GM18505 (cell line): ENCODE data around the gene CHPF.

Experiments
- ATAC-seq: cut with Tn5 transposase; IDR thresholded peaks from one replicate; pipeline ENCODE4 v1.9.1; 2021; ENCODE audit not compliant: unreplicated experiment
- POLR2A ChIP-seq: IDR thresholded peaks from 4 replicates; pipeline ENCODE4 v1.6.1; 2011; ENCODE audit warnings: borderline replicate concordance; ENCODE audit not compliant: insufficient read depth, insufficient read length; ENCODE audit errors: extremely low read depth

Gene CHPF

DNA sequence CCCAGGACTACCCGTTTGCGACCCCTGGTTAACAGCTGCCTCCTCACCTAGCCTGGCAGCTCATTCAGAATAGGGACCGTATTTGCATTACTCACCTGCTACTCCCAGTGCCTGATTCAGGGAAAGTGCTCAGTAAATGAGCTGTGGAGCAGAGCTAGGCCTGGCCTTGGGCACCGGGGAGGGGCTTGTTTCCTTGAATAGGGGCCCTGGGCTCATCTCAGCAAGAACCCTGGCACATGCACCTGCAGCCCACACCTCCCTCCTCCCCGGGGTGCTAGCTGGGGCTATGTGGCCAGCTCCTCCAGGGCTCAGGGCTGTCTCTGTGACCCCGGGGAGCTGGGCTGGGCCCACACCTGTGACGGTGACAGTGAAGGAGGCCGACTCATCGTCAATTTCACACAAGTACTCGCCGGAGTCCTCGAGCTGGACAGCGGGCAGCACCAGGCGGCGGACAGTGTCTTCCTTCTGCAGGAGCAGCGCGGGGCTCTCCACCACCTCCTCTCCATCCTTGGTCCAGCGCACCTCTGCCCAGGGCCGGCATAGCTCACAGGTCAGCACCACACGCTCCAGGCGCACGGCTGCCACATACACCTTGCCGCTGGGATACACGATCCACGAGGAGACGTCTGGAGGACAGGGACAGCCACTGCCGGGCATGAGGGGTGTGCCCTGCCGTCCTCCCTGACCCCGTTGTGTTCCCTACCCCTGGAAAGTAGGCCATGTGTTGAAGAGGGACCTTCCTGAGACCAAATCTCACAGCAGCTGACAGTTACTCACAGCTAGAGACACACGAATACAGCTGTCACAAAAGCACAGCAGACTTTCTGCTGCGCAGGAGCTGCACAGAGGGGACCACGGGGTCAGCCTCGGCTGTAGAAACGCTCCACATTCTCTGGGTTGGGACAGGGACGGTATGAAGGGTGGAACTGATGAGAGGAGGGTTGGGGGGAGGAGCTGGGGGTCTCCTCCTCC is 18.7 kb upstream of the CHPF start:
- no peak for TF ChIP-seq POLR2A
- no peak for ATAC-seq

DNA sequence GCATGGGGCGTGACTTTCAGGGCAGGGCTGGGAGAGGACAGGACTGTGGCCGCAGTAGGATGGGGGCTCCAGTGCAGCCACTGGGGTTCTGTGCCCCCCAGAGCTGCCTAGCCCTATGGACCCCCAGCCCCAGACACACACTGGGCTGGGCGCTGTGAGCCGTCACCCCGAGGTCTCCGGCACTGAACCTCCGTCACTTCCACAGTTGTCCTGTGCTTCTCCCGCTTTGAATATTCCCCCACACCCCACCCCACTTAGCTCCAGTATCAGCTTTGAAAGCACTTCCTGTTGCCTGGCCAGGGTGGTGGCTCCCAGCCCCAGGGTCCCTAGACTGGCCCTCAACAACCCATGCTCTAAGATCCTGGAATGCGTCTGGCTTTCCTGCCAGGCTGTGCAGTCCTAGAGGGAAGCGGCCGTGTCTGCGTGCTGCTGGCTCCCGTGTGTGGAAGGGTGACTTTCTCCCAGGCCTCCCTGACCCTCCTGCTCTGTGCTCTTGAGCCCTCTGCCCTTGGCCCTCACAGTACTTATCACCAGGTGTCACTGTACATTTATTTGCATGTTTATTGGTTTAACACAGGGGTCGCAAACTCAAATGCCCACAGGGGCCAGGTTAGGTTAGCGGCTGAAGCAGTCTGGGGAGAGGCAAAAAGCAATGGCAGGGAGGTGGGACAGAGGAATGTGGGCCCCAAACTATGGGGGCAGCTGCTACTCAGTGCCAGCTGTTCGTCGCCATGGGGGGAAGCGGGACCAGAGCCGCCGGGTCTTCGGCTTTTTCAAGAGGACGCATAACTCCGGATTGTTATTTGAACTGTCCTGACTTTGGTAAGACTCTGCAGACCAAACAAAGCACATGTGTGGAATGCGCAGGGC is 17.8 kb upstream of the CHPF start:
- no peak for ATAC-seq
- TF ChIP-seq POLR2A, result no peak

DNA sequence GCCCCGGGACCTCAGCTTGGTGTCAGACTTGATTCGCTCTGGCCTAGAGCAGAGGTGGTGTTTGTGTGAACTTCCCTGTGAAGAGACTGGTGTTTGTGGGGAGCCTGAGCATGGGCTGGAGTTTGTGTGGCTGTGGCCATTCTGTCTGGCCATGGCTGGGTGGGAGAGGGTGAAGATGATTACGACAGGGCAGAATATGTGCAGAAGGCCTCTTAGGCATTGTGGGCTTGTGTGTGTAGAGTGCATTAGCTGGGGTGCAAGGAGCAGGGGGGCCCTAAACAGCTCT is 17.2 kb upstream of the CHPF start:
- no peak for ATAC-seq
- no peak for TF ChIP-seq POLR2A

DNA sequence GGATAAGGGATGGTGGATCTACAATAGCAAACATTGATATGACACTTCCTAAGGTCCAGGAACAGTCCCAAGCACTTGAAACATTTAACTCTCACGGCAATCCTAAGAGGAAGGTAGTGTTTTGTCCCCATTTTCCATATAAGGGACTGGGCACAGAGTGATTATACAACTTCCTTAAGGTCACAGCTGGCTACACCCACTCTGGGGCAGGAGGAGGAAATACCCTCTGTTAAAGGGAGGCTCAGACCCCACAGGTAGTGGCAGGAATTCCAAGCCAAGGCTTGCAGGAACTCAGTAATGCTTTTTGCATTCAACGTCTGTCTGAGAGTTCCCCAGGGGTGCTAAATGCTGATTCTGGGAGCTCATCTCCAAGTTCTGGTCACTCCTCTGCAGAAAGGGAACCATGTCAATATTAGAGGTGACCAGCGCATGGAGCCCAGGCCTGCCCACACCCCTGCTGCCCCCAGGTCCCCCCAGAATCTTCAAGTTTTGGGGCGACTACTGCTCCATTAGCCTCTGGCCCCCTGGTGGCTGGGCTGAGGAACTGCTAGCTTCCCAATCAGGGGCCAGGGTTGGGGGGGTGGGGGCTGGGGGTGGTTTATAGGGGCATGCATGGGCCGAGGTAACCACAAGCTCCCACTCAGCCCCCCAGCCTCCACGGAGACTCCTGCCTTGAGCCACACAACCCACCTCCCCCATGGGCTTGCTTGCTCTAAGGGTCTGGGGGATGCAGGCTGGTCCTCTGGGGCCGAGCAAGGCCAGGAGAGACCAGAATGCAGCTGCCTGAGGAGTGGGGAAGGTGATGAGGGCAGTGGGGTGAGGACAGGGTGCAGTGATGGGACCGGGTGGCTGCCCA is 16.7 kb upstream of the CHPF start:
- TF ChIP-seq POLR2A, result no peak

DNA sequence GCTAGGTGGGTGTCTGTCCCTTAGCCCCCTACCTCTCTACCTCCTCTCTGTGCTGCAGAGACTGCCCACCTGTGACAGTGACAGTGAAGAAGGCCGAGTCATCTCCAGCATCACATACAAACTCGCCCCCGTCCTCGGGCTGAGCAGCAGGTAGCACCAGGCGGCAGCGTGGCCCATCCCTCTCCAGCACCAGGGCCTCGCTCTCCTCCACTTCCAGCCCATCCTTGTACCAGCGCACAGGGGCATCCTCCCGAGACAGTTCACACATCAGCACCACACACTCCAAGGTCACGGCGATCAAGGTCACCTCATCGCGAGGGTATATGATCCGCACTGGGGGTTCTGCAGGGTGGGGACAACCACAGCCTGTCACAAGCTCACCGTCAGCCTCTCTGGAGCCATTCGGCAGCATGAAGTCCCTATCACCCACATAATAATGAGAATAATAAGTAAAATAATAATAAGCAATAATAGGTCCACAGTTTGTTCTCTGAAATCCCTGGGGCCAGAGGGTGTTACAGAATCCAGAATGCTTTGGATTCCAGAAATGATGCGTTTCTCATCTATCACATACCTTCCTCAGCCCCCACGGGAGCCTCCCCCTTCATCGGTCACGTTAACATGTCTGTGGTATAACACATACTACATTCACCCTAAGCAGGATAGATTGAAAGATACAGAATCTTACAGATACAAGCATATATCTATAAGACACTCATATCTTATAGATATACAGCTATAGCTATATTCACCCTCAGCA is 15.7 kb upstream of the CHPF start:
- no peak for TF ChIP-seq POLR2A
- no peak for ATAC-seq

More for the DNA sequence above, 16.7 kb upstream of the CHPF start:
- ATAC-seq, result no peak

DNA sequence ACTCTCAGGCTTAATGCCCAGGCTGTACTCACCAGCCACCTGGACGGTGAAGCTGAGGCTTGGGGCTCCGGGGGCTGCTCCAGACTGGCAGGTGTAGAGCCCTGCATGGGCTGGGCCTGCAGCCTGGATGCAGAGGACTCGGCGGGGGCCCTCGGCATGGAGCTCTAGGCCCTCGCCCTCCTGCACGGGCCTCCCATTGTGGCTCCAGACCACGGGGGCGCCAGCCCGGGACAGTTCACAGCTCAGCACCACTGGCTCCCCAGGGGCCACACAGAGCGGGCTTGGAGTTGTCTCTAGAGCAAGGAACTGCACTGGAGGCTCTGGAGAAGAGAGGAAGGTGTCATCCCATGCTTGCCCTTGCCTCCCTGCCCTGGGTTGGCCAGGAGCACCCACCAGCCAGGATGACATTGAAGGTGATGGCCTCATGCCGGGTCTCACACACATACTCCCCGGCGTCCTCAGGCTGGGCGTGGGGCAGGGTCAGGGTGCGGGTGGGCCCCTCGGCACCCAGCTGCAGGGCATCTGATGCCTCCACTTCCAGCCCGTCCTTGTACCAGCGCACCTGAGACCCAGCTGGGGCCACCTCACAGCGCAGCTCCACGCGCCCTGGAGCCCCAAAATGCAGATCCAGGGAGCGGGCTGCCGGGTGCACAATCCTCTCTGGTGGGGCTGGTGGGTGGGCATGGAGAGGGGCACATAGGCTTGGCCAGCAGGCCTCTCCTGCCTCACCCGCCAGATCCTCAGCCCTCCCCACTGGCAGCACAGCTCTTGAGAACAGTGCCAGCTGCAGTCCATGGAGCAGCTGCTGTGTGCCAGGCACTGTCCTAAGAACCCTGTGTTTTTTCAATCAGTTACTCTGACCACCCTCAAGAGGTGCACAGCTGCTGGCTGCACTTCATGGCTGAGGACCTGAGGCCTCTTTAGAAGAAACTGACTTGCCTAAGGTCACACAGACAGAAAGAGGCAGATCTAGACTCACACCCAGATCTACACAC is 14.5 kb upstream of the CHPF start:
- TF ChIP-seq POLR2A, result no peak
- no peak for ATAC-seq

DNA sequence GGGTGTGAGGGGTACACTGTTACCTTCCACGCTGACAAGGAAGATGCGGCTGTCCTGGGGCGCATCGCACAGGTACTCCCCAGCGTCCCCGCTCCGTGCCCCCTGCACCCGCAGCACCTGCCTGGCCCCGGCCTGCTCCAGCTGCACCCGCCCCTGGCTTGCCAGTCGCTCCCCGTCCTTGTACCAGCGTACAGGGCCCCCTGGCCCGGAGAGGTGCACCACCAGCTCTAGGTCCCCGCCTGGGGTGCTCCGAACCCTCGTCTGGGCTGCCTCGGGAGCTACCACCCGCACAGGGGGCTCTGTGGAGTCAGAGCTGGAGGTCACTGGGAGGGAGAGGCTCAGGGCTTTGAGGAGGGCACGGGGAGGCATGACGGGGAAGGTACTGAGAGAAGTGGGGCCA is 13.7 kb upstream of the CHPF start:
- TF ChIP-seq POLR2A, result no peak
- ATAC-seq, result no peak

DNA sequence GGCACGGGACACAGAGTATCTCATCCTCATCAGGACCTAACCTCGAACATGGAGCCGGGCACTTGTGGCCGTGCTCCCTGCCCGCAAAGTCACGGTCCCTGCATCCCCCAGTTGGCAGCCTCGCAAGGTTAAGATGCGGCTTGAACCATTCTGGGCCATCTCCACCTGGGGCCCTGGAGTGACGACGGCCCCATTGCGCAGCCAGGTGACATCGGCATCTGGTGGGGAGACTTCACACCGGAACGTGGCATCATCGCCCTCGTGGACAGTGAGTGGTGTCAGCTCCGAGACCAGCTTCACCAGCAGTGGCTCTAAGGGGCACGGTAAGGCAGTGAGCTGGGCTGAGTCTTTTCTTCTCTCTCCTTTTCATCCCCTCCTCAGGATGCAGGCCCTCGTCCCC is 12.8 kb upstream of the CHPF start:
- no peak for TF ChIP-seq POLR2A
- no peak for ATAC-seq

DNA sequence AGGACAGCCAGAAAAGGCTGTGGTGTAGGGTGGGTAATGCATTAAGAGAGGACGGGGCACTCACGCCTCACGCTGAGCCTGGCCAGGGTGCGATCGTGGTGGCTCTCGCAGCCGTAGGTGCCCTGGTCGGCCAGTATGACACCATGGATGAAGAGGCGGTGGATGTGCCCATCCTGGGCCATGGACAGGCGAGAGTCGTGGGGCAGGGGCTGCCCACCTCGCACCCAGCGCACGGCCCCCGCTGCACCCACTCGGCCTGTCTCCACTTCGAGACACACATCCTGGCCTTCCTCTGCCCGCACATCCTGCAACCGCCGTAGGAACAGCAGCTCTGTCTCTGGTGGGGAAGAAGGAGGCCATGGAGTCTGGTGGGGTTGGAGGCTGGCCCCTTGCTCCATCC is 12.3 kb upstream of the CHPF start:
- TF ChIP-seq POLR2A, result no peak
- no peak for ATAC-seq

DNA sequence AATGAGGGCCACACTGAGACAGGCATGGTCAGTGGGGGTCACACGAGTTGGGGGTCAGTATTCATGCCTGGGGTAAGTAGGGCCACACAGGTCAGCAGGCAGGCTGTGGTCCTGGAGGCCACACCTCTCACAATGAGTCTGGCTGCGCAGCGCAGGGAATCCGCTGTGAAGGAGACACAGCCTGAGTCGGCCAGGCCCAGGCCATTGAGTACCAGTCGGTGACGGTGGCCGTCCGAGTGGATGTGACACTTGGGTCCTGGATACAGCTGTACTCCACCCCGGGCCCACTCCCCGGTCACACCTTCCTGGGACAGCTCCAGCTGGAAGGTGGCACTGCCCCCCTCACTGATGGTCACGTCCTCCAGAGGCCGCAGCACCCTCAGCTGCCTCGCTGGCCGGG is 10.7 kb upstream of the CHPF start:
- no peak for TF ChIP-seq POLR2A
- no peak for ATAC-seq

DNA sequence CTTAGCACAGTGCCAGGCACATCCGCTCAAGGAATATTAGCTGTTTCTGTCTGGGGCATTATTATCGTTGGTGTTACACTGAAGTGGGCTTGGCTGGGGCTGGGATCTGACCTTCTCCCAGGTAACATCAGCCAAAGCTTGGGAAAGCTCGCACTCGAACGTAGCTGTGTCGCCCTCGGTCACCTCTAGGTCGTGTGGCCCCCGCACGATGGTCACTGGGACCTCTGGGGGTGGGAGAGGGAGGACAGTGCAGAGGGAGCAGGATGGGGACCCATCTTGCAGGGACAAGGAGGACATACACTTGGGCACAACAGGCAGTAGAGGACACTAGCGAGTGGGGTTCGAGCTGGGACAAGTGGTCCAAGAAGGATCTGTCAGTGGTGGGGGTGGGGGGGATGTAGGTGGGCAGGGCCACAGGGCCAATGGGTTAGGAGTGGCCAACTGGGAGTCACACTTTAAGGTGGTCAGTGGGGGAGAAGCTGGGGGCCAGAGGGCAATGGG is 9.9 kb upstream of the CHPF start:
- ATAC-seq, result no peak
- no peak for TF ChIP-seq POLR2A
